ENCODE measurements around the gene MPEG1.

Gene MPEG1

GRCh38 chr11:59180907-59181306, 31.8 kb downstream of the MPEG1 start:
- Histone ChIP-seq H3K36me3 (ENCODE audit: control insufficient read depth in 2 of 2, insufficient read depth in 2 of 2, low read length in 2 of 2) (peaks cover 2 to 4% of the 10 kb centered on the region in 2 donors), H3K4me3 (ENCODE audit: low read length in 2 of 2) (no peak overlapping the region), H3K4me1 (ENCODE audit: control insufficient read depth, insufficient read depth, low read length) (peaks cover 20% of the 10 kb centered on the region), H3K9me3 (ENCODE audit: control insufficient read depth in 2 of 2, low read length in 2 of 2) (no peaks in the 10 kb centered on the region), H3K9ac (ENCODE audit: low read length in 2 of 2) (no peak overlapping the region), H3K27ac (ENCODE audit: low read length) (no peak overlapping the region), H3K27me3 (ENCODE audit: control insufficient read depth in 1 of 2, insufficient read depth in 2 of 2, low read length in 2 of 2) (no peaks in the 10 kb centered on the region)

- no peaks in the 10 kb centered on the region for H3K9me3 ChIP-seq (ENCODE audit: control insufficient read depth in 2 of 2, low read length in 2 of 2)
- H3K27me3 ChIP-seq (ENCODE audit: control insufficient read depth in 1 of 2, insufficient read depth in 2 of 2, low read length in 2 of 2) = no peaks in the 10 kb centered on the region
- H3K9ac ChIP-seq (ENCODE audit: low read length in 2 of 2) = no peak overlapping the region
- H3K4me1 ChIP-seq (ENCODE audit: control insufficient read depth, insufficient read depth, low read length) = peaks cover 20% of the 10 kb centered on the region
- no peak overlapping the region for H3K4me3 ChIP-seq (ENCODE audit: low read length in 2 of 2)
- peaks cover 2 to 4% of the 10 kb centered on the region in 2 donors for H3K36me3 ChIP-seq (ENCODE audit: control insufficient read depth in 2 of 2, insufficient read depth in 2 of 2, low read length in 2 of 2)
- no peak overlapping the region for H3K27ac ChIP-seq (ENCODE audit: low read length)
Measured at GRCh38 chr11:59180168-59180776, 32.5 kb downstream of the MPEG1 start.

- Histone ChIP-seq H3K9ac (ENCODE audit: low read length in 2 of 2) (no peak overlapping the region), H3K27me3 (ENCODE audit: control insufficient read depth in 1 of 2, insufficient read depth in 2 of 2, low read length in 2 of 2) (no peaks in the 10 kb centered on the region), H3K4me1 (ENCODE audit: control insufficient read depth, insufficient read depth, low read length) (peaks cover 16% of the 10 kb centered on the region), H3K27ac (ENCODE audit: low read length) (no peak overlapping the region), H3K9me3 (ENCODE audit: control insufficient read depth in 2 of 2, low read length in 2 of 2) (no peaks in the 10 kb centered on the region), H3K36me3 (ENCODE audit: control insufficient read depth in 2 of 2, insufficient read depth in 2 of 2, low read length in 2 of 2) (peaks cover 2 to 4% of the 10 kb centered on the region in 2 donors), H3K4me3 (ENCODE audit: low read length in 2 of 2) (no peak overlapping the region)
Measured at GRCh38 chr11:59179121-59179520, 33.6 kb downstream of the MPEG1 start.

GRCh38 chr11:59178402-59178801, 34.3 kb downstream of the MPEG1 start:
- H3K27ac ChIP-seq (ENCODE audit: low read length) = no peak overlapping the region
- no peaks in the 10 kb centered on the region for H3K9me3 ChIP-seq (ENCODE audit: control insufficient read depth in 2 of 2, low read length in 2 of 2)
- peaks cover 11% of the 10 kb centered on the region for H3K4me1 ChIP-seq (ENCODE audit: control insufficient read depth, insufficient read depth, low read length)
- H3K27me3 ChIP-seq (ENCODE audit: control insufficient read depth in 1 of 2, insufficient read depth in 2 of 2, low read length in 2 of 2) = no peaks in the 10 kb centered on the region
- no peak overlapping the region for H3K4me3 ChIP-seq (ENCODE audit: low read length in 2 of 2)
- peaks cover 2 to 4% of the 10 kb centered on the region in 2 donors for H3K36me3 ChIP-seq (ENCODE audit: control insufficient read depth in 2 of 2, insufficient read depth in 2 of 2, low read length in 2 of 2)
- no peak overlapping the region for H3K9ac ChIP-seq (ENCODE audit: low read length in 2 of 2)

- H3K36me3 ChIP-seq (ENCODE audit: control insufficient read depth in 2 of 2, insufficient read depth in 2 of 2, low read length in 2 of 2) = no peaks in the 10 kb centered on the region
- H3K4me3 ChIP-seq (ENCODE audit: low read length in 2 of 2) = no peak overlapping the region
- H3K9ac ChIP-seq (ENCODE audit: low read length in 2 of 2) = no peak overlapping the region
- H3K27me3 ChIP-seq (ENCODE audit: control insufficient read depth in 1 of 2, insufficient read depth in 2 of 2, low read length in 2 of 2) = peaks cover 0 to 4% of the 10 kb centered on the region in 2 donors
- no peaks in the 10 kb centered on the region for H3K9me3 ChIP-seq (ENCODE audit: control insufficient read depth in 2 of 2, low read length in 2 of 2)
- H3K4me1 ChIP-seq (ENCODE audit: control insufficient read depth, insufficient read depth, low read length) = peaks cover 26% of the 10 kb centered on the region
- H3K27ac ChIP-seq (ENCODE audit: low read length) = no peak overlapping the region
Measured at GRCh38 chr11:59176330-59176729, 36.4 kb downstream of the MPEG1 start.

GRCh38 chr11:59175091-59175501, 37.6 kb downstream of the MPEG1 start:
- no peak overlapping the region for H3K9ac ChIP-seq (ENCODE audit: low read length in 2 of 2)
- peaks cover 26% of the 10 kb centered on the region for H3K4me1 ChIP-seq (ENCODE audit: control insufficient read depth, insufficient read depth, low read length)
- peaks cover 0 to 4% of the 10 kb centered on the region in 2 donors for H3K27me3 ChIP-seq (ENCODE audit: control insufficient read depth in 1 of 2, insufficient read depth in 2 of 2, low read length in 2 of 2)
- no peaks in the 10 kb centered on the region for H3K9me3 ChIP-seq (ENCODE audit: control insufficient read depth in 2 of 2, low read length in 2 of 2)
- H3K36me3 ChIP-seq (ENCODE audit: control insufficient read depth in 2 of 2, insufficient read depth in 2 of 2, low read length in 2 of 2) = no peaks in the 10 kb centered on the region
- H3K4me3 ChIP-seq (ENCODE audit: low read length in 2 of 2) = no peak overlapping the region
- H3K27ac ChIP-seq (ENCODE audit: low read length) = no peak overlapping the region

- Histone ChIP-seq H3K4me1 (ENCODE audit: control insufficient read depth, insufficient read depth, low read length) (peaks cover 26% of the 10 kb centered on the region), H3K9me3 (ENCODE audit: control insufficient read depth in 2 of 2, low read length in 2 of 2) (no peaks in the 10 kb centered on the region), H3K9ac (ENCODE audit: low read length in 2 of 2) (no peak overlapping the region), H3K4me3 (ENCODE audit: low read length in 2 of 2) (no peak overlapping the region), H3K27me3 (ENCODE audit: control insufficient read depth in 1 of 2, insufficient read depth in 2 of 2, low read length in 2 of 2) (peaks cover 0 to 4% of the 10 kb centered on the region in 2 donors), H3K36me3 (ENCODE audit: control insufficient read depth in 2 of 2, insufficient read depth in 2 of 2, low read length in 2 of 2) (no peaks in the 10 kb centered on the region), H3K27ac (ENCODE audit: low read length) (no peak overlapping the region)
Measured at GRCh38 chr11:59174664-59175033, 38.1 kb downstream of the MPEG1 start.

- peaks cover 26% of the 10 kb centered on the region for H3K4me1 ChIP-seq (ENCODE audit: control insufficient read depth, insufficient read depth, low read length)
- peak overlapping the region in 1 of 2 donors; percentile 50 for H3K9ac ChIP-seq (ENCODE audit: low read length in 2 of 2)
- no peaks in the 10 kb centered on the region for H3K9me3 ChIP-seq (ENCODE audit: control insufficient read depth in 2 of 2, low read length in 2 of 2)
- H3K27ac ChIP-seq (ENCODE audit: low read length) = no peak overlapping the region
- H3K4me3 ChIP-seq (ENCODE audit: low read length in 2 of 2) = peak overlapping the region; percentile 40 to 89
- H3K27me3 ChIP-seq (ENCODE audit: control insufficient read depth in 1 of 2, insufficient read depth in 2 of 2, low read length in 2 of 2) = peaks cover 0 to 4% of the 10 kb centered on the region in 2 donors
- no peaks in the 10 kb centered on the region for H3K36me3 ChIP-seq (ENCODE audit: control insufficient read depth in 2 of 2, insufficient read depth in 2 of 2, low read length in 2 of 2)
Measured at GRCh38 chr11:59173964-59174663, 38.6 kb downstream of the MPEG1 start.

- no peak overlapping the region for H3K27ac ChIP-seq (ENCODE audit: low read length)
- peaks cover 22% of the 10 kb centered on the region for H3K4me1 ChIP-seq (ENCODE audit: control insufficient read depth, insufficient read depth, low read length)
- H3K9me3 ChIP-seq (ENCODE audit: control insufficient read depth in 2 of 2, low read length in 2 of 2) = no peaks in the 10 kb centered on the region
- H3K36me3 ChIP-seq (ENCODE audit: control insufficient read depth in 2 of 2, insufficient read depth in 2 of 2, low read length in 2 of 2) = no peaks in the 10 kb centered on the region
- peaks cover 0 to 4% of the 10 kb centered on the region in 2 donors for H3K27me3 ChIP-seq (ENCODE audit: control insufficient read depth in 1 of 2, insufficient read depth in 2 of 2, low read length in 2 of 2)
- peak overlapping the region; percentile 87 to 89 for H3K4me3 ChIP-seq (ENCODE audit: low read length in 2 of 2)
- peak overlapping the region; percentile 50 to 66 for H3K9ac ChIP-seq (ENCODE audit: low read length in 2 of 2)
Measured at GRCh38 chr11:59173080-59173963, 39.4 kb downstream of the MPEG1 start.

- H3K27me3 ChIP-seq (ENCODE audit: control insufficient read depth in 1 of 2, insufficient read depth in 2 of 2, low read length in 2 of 2) = peaks cover 0 to 4% of the 10 kb centered on the region in 2 donors
- peak overlapping the region; percentile 87 to 89 for H3K4me3 ChIP-seq (ENCODE audit: low read length in 2 of 2)
- no peak overlapping the region for H3K27ac ChIP-seq (ENCODE audit: low read length)
- H3K36me3 ChIP-seq (ENCODE audit: control insufficient read depth in 2 of 2, insufficient read depth in 2 of 2, low read length in 2 of 2) = no peaks in the 10 kb centered on the region
- H3K4me1 ChIP-seq (ENCODE audit: control insufficient read depth, insufficient read depth, low read length) = peaks cover 22% of the 10 kb centered on the region
- H3K9me3 ChIP-seq (ENCODE audit: control insufficient read depth in 2 of 2, low read length in 2 of 2) = no peaks in the 10 kb centered on the region
- H3K9ac ChIP-seq (ENCODE audit: low read length in 2 of 2) = peak overlapping the region; percentile 50 to 66
Measured at GRCh38 chr11:59172345-59173079, 40.2 kb downstream of the MPEG1 start.

Data from stomach smooth muscle (tissue), 2 donors.